AG09309 (cell line): ENCODE data around the gene VWDE.

Experiments
- DNase-seq: peaks from one replicate; pipeline ENCODE4 v3.0.0-alpha.2; 2010; ENCODE audit warnings: low read depth
- H3K4me3 ChIP-seq: 2 replicates; pipeline ENCODE4 v1.5.1; 2011; ENCODE audit warnings: mild to moderate bottlenecking, low read depth, low read length, moderate library complexity; ENCODE audit not compliant: control insufficient read depth
- CTCF ChIP-seq: IDR thresholded peaks from 2 replicates; pipeline ENCODE4 v1.5.1; 2011; ENCODE audit warnings: mild to moderate bottlenecking, low read depth, low read length, inconsistent platforms; ENCODE audit not compliant: insufficient read depth, control insufficient read depth; ENCODE audit errors: missing control alignments

VWDE gene

GRCh38 chr7:12369756-12370155, 33.9 kb downstream of the VWDE start:
- no peak overlapping the region for H3K4me3 ChIP-seq
- no peak for TF ChIP-seq CTCF
- no peak for DNase-seq

DNA sequence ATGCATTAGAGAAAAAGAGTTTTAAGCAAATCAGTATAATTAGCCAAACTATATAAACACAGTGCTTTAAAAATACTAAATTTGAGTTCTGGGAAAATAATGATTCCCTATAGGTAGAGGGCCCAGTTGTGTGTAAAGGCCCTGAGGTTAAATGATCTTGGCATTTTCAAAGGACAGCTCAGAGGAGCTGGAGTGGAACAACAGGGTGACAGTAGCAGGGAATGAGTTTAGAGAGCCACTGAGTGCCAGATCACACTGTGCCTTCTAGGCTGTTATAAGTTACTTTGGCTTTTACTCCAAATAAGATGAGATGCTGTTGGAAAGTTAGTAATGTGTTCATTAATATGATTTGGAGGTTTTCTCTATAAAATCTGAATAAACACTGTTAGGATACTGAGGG, 34.6 kb downstream of the VWDE start:
- TF ChIP-seq CTCF, result no peak
- DNase-seq, result no peak

DNA sequence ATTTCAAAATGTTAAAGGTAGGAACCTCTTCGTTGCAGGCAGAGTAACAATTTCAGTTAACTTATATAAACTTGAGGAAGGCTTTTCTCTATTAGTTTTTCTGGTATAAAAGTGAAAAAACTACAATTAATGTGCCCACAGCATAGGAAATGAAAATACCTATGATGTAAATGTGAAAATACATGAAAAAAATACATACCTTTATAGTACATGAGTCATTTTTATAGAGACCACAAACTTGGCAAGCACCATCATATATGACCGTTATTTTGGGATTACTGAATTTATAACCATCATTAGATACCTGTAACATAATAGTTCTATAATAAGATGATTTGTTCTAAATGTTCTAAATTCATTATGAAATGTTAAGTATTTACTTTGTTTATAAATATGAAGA, 42.7 kb downstream of the VWDE start:
- TF ChIP-seq CTCF, result no peak
- H3K4me3 ChIP-seq, result no peak overlapping the region
- no peak for DNase-seq

More for the DNA sequence above, 34.6 kb downstream of the VWDE start:
- H3K4me3 ChIP-seq, result no peak overlapping the region

GRCh38 chr7:12358694-12359093, 45.0 kb downstream of the VWDE start:
- no peak for TF ChIP-seq CTCF
- no peak for DNase-seq
- H3K4me3 ChIP-seq, result no peak overlapping the region

DNA sequence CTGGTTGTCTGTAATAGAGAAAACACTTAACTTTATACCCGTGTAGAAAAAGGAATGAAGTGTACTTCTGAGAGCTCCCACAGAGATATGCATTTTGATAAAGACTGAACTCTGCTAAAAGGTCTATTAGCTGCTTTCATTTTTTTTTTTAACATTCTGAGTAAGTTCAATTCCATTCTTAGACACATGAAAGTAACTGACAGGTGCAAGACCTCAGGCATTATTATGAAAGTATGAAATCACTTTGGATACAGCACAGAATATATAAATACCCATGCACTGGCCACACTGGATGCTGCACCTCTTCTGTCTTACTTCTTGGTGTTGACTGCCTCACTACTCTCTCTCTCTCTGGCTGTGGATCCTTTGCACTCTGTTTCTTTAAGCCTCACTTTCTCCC, 46.2 kb downstream of the VWDE start:
- TF ChIP-seq CTCF, result no peak
- no peak overlapping the region for H3K4me3 ChIP-seq
- DNase-seq, result no peak

DNA sequence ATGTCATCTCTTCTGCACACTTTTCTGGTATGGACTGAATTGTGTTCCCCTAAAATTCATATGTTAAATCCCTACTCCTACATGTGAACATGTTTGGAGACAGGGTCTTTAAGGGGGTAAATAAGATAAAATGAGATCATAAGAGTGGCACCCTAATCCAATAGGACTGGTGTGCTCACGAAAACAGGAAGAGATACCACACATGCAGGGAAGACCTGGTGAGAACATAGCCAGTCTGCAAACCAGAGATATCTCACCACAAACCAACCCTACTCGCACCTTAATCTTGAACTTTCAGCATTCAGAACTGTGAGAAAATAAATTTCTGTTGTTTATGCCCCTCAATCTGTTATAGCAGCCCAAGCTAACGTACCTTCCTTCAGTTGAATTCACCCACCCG, 51.8 kb downstream of the VWDE start:
- no peak for DNase-seq
- no peak overlapping the region for H3K4me3 ChIP-seq
- no peak for TF ChIP-seq CTCF

- no peak overlapping the region for H3K4me3 ChIP-seq
- TF ChIP-seq CTCF, result no peak
- DNase-seq, result no peak
Observed at GRCh38 chr7:12350971-12351370, 52.7 kb downstream of the VWDE start.
